Endodermal cell (in vitro differentiated cells): ENCODE results near the gene SUMO3. TPM values are rescaled to one million over a fixed set of nuclear protein-coding genes. Genes with fewer than 3 reads are reported as not detected.

ENCODE experiments used
- DNase-seq: peaks from one replicate; pipeline ENCODE4 v3.0.0-alpha.2; 2017
- H3K27ac ChIP-seq: 2 replicates; pipeline ENCODE4 v1.5.1; 2013; ENCODE audit warnings: mild to moderate bottlenecking, low read depth, low read length, moderate library complexity
- H3K27me3 ChIP-seq: 2 replicates; pipeline ENCODE4 v1.6.1; 2013; ENCODE audit warnings: mild to moderate bottlenecking, low read length, moderate library complexity; ENCODE audit not compliant: insufficient read depth, control insufficient read depth, poor library complexity, severe bottlenecking
- H3K36me3 ChIP-seq: 2 replicates; pipeline ENCODE4 v1.7.0; 2013; ENCODE audit warnings: mild to moderate bottlenecking, low read length, moderate library complexity; ENCODE audit not compliant: control insufficient read depth, insufficient read depth
- H3K4me1 ChIP-seq: one replicate; pipeline ENCODE4 v1.7.0; 2013; ENCODE audit warnings: low read length; ENCODE audit not compliant: control insufficient read depth, insufficient read depth
- H3K4me3 ChIP-seq: 2 replicates; pipeline ENCODE4 v1.5.1; 2013; ENCODE audit warnings: mild to moderate bottlenecking, low read length, moderate library complexity
- H3K9ac ChIP-seq: 2 replicates; pipeline ENCODE4 v1.6.1; 2013; ENCODE audit warnings: mild to moderate bottlenecking, low read length, moderate library complexity; ENCODE audit not compliant: poor library complexity, severe bottlenecking; ENCODE audit errors: extremely low read depth
- H3K9me3 ChIP-seq: 2 replicates; pipeline ENCODE4 v1.6.1; 2013; ENCODE audit warnings: mild to moderate bottlenecking, low read length, moderate library complexity; ENCODE audit not compliant: control insufficient read depth
- H3K27ac Mint-ChIP-seq: 2 replicates; pipeline ENCODE4 v1.8.0; 2020; ENCODE audit warnings: mixed read lengths
- H3K27me3 Mint-ChIP-seq: 2 replicates; pipeline ENCODE4 v1.8.0; 2021; ENCODE audit warnings: mild to moderate bottlenecking, mixed read lengths; ENCODE audit not compliant: insufficient read depth
- H3K36me3 Mint-ChIP-seq: 2 replicates; pipeline ENCODE4 v1.8.0; 2020; ENCODE audit warnings: low read depth, mixed read lengths
- H3K4me1 Mint-ChIP-seq: 2 replicates; pipeline ENCODE4 v1.8.0; 2020; ENCODE audit warnings: mixed read lengths
- H3K4me3 Mint-ChIP-seq: 2 replicates; pipeline ENCODE4 v1.8.0; 2020; ENCODE audit warnings: mild to moderate bottlenecking, moderate library complexity, mixed read lengths
- H3K9me3 Mint-ChIP-seq: 2 replicates; pipeline ENCODE4 v1.8.0; 2020; ENCODE audit warnings: mild to moderate bottlenecking, mixed read lengths
- CTCF ChIP-seq: fragments of 200-600 bp; sonication (generic); conservative IDR thresholded peaks from 2 replicates; pipeline ENCODE4 v1.5.0; 2021; ENCODE audit warnings: antibody characterized with exemption, mild to moderate bottlenecking
- WGBS, 2 experiments: methylation state at CpG; one replicate each; pipeline versions ENCODE4 v1.1.5 to v1.1.7; 2013; ENCODE audit warnings: missing lambda C conversion rate in 2 of 2, mixed read lengths in 1 of 2; ENCODE audit not compliant: insufficient coverage in 1 of 2, insufficient read length in 1 of 2; 5-methylcytosine and 5-hydroxymethylcytosine counted together
- total RNA-seq, 2 donors: library from RNA; stranded (reverse); fragmentation: NEBNext Ultra II Directional in 1 of 2; extraction: Animal tissue kit (Norgen Biotek cat#: 25700) in 1 of 2; gene quantifications; 2 replicates in 1 of 2; 3 replicates in 1 of 2; pipeline ENCODE4 v1.2.1, GENCODE V29; 2021

The SUMO3 gene
- total RNA-seq, 2 donors from 2014 or later = 79.5 to 96.4 TPM

GRCh38 chr21:44778983-44779382 lies 38.9 kb downstream of the SUMO3 start:
- Mint-ChIP-seq H3K27ac (no peak overlapping the region), H3K4me3 (no peak overlapping the region)
- H3K9ac ChIP-seq = no peak overlapping the region

GRCh38 chr21:44778499-44778911 lies 39.4 kb downstream of the SUMO3 start:
- no peaks in the 10 kb centered on the region for H3K9me3 Mint-ChIP-seq
- Histone ChIP-seq H3K27me3 (no peaks in the 10 kb centered on the region), H3K4me1 (peaks cover 6% of the 10 kb centered on the region), H3K9ac (no peak overlapping the region), H3K9me3 (no peaks in the 10 kb centered on the region), H3K27ac (no peak overlapping the region), H3K4me3 (no peak overlapping the region), H3K36me3 (peaks cover 65% of the 10 kb centered on the region)
- DNase-seq = no peak
- TF ChIP-seq CTCF = no peak
- no peaks in the 10 kb centered on the region for H3K4me1 Mint-ChIP-seq
- 84 to 94% methylated on average over 5 to 8 of the region's 8 CpGs for WGBS, 2 experiments
- no peaks in the 10 kb centered on the region for H3K27me3 Mint-ChIP-seq
- no peak overlapping the region for H3K27ac Mint-ChIP-seq
- no peak overlapping the region for H3K4me3 Mint-ChIP-seq
- H3K36me3 Mint-ChIP-seq = peaks cover 47% of the 10 kb centered on the region

More at GRCh38 chr21:44778983-44779382, 38.9 kb downstream of the SUMO3 start:
- Histone ChIP-seq H3K4me1 (peaks cover 6% of the 10 kb centered on the region), H3K36me3 (peaks cover 67% of the 10 kb centered on the region), H3K4me3 (no peak overlapping the region), H3K27me3 (no peaks in the 10 kb centered on the region), H3K9me3 (no peaks in the 10 kb centered on the region), H3K27ac (no peak overlapping the region)
- H3K4me1 Mint-ChIP-seq = no peaks in the 10 kb centered on the region
- no peak for TF ChIP-seq CTCF
- H3K27me3 Mint-ChIP-seq = no peaks in the 10 kb centered on the region
- DNase-seq = no peak
- 97 to 98% methylated on average over 5 to 6 of the region's 6 CpGs for WGBS, 2 experiments
- H3K9me3 Mint-ChIP-seq = no peaks in the 10 kb centered on the region
- H3K36me3 Mint-ChIP-seq = peaks cover 52% of the 10 kb centered on the region

GRCh38 chr21:44778094-44778493 lies 39.8 kb downstream of the SUMO3 start:
- no peak overlapping the region for H3K27ac ChIP-seq
- H3K27ac Mint-ChIP-seq = no peak overlapping the region

More at GRCh38 chr21:44778094-44778493, 39.8 kb downstream of the SUMO3 start:
- H3K9me3 ChIP-seq = no peaks in the 10 kb centered on the region
- no peaks in the 10 kb centered on the region for H3K27me3 ChIP-seq
- peaks cover 65% of the 10 kb centered on the region for H3K36me3 ChIP-seq
- Mint-ChIP-seq H3K4me1 (no peaks in the 10 kb centered on the region), H3K27me3 (no peaks in the 10 kb centered on the region), H3K9me3 (no peaks in the 10 kb centered on the region), H3K36me3 (peaks cover 47% of the 10 kb centered on the region), H3K4me3 (no peak overlapping the region)
- no peak for TF ChIP-seq CTCF
- H3K9ac ChIP-seq = no peak overlapping the region
- DNase-seq = no peak
- H3K4me1 ChIP-seq = peaks cover 6% of the 10 kb centered on the region
- WGBS, 2 experiments = 91 to 94% methylated on average over 4 to 5 of the region's 5 CpGs
- H3K4me3 ChIP-seq = no peak overlapping the region
